ENCODE measurements around the gene CACNG1.

The CACNG1 gene

GRCh38 chr17:67047382-67047781 is 3.0 kb downstream of the CACNG1 start:
- no peak overlapping the region for H3K9ac ChIP-seq (ENCODE audit: low read length)
- H4K8ac ChIP-seq (ENCODE audit: low read length) = no peak overlapping the region
- peaks cover 6% of the 10 kb centered on the region for H3K4me1 ChIP-seq (ENCODE audit: control insufficient read depth, insufficient read depth, low read depth, low read length)
- no peaks in the 10 kb centered on the region for H3K79me1 ChIP-seq (replicated peaks; ENCODE audit: low read length, poor library complexity, severe bottlenecking)
- no peak overlapping the region for H2BK15ac ChIP-seq (ENCODE audit: low read depth, poor library complexity, severe bottlenecking)
- no peak overlapping the region for H3K14ac ChIP-seq (ENCODE audit: low read length in 2 of 2)
- no peak overlapping the region for H3K23ac ChIP-seq (ENCODE audit: low read length in 2 of 2)
- H2AFZ ChIP-seq (ENCODE audit: low read depth, low read length) = no peak overlapping the region
- peaks cover 40% of the 10 kb centered on the region for H3K9me3 ChIP-seq (ENCODE audit: control insufficient read depth, low read length)
- H3K4me3 ChIP-seq (ENCODE audit: insufficient read depth in 1 of 2, low read depth in 1 of 2, low read length in 2 of 2) = no peak overlapping the region
- no peaks in the 10 kb centered on the region for H3K36me3 ChIP-seq (ENCODE audit: control insufficient read depth in 1 of 2, insufficient read depth in 2 of 2, low read depth in 1 of 2, low read length in 2 of 2)
- H2BK12ac ChIP-seq (ENCODE audit: low read length in 2 of 2) = no peak overlapping the region
- H4K91ac ChIP-seq (ENCODE audit: low read length) = no peak overlapping the region
- 83% methylated on average over 1 of the region's 1 CpG for WGBS
- H3K27ac ChIP-seq (ENCODE audit: low read length, poor library complexity, severe bottlenecking) = no peak overlapping the region
- no peak overlapping the region for H2BK120ac ChIP-seq (ENCODE audit: low read depth, low read length)
- H2AK5ac ChIP-seq (ENCODE audit: low read length, severe bottlenecking) = no peak overlapping the region
- H3K27me3 ChIP-seq (ENCODE audit: control insufficient read depth in 1 of 2, insufficient read depth in 1 of 2, low read length in 2 of 2) = peaks cover 24 to 34% of the 10 kb centered on the region in 2 experiments
- no peak overlapping the region for H3K4me2 ChIP-seq (ENCODE audit: low read length, poor library complexity, severe bottlenecking)
- no peak overlapping the region for H3K4ac ChIP-seq (ENCODE audit: low read depth in 1 of 2, low read length in 2 of 2)
- H2BK5ac ChIP-seq (ENCODE audit: low read depth, low read length, poor library complexity, severe bottlenecking) = no peak overlapping the region
- DNase-seq = no peak
- no peak overlapping the region for H3K18ac ChIP-seq (ENCODE audit: low read depth in 1 of 2, low read length in 2 of 2)

DNA sequence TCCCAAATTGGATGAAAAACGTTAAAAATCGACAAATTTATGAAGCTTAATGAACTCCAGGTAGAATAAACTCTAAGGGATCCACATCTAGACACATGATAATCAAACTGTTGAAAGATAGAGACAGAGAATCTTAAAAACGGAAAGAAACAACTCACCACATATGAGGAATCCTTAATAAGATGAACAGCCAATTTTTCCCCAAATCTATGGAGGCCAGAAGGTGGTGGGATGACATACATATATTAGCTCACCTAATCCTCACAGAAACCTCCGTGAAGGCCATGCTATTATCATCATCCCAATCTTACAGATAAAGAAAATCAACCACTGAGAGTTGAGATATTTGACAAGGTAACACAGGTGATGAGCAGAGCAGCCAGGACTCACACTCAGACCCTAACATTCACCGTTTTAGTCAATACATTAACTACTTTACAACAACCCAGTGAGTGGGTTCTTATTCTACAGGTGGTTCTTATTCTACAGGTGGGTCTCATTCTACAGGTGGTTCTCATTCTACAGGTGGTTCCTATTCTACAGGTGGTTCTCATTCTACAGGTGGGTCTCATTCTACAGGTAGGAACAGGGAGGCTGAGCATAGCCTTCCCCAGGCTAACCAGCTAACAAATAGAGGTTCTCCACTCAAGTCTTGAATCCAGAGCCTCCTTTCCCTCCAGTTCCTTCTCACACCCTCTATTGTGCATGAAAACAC is 4.8 kb downstream of the CACNG1 start:
- H3K9ac ChIP-seq (ENCODE audit: low read length) = no peak overlapping the region
- H2BK5ac ChIP-seq (ENCODE audit: low read depth, low read length, poor library complexity, severe bottlenecking) = no peak overlapping the region
- H3K4me3 ChIP-seq (ENCODE audit: insufficient read depth in 1 of 2, low read depth in 1 of 2, low read length in 2 of 2) = no peak overlapping the region
- peaks cover 6% of the 10 kb centered on the region for H3K4me1 ChIP-seq (ENCODE audit: control insufficient read depth, insufficient read depth, low read depth, low read length)
- no peaks in the 10 kb centered on the region for H3K36me3 ChIP-seq (ENCODE audit: control insufficient read depth in 1 of 2, insufficient read depth in 2 of 2, low read depth in 1 of 2, low read length in 2 of 2)
- no peak overlapping the region for H3K27ac ChIP-seq (ENCODE audit: low read length, poor library complexity, severe bottlenecking)
- H3K14ac ChIP-seq (ENCODE audit: low read length in 2 of 2) = no peak overlapping the region
- no peak overlapping the region for H4K91ac ChIP-seq (ENCODE audit: low read length)
- H3K9me3 ChIP-seq (ENCODE audit: control insufficient read depth, low read length) = peaks cover 40% of the 10 kb centered on the region
- H2BK15ac ChIP-seq (ENCODE audit: low read depth, poor library complexity, severe bottlenecking) = no peak overlapping the region
- H3K4ac ChIP-seq (ENCODE audit: low read depth in 1 of 2, low read length in 2 of 2) = no peak overlapping the region
- WGBS = 76% methylated on average over 2 of the region's 5 CpGs
- H4K8ac ChIP-seq (ENCODE audit: low read length) = no peak overlapping the region
- no peaks in the 10 kb centered on the region for H3K79me1 ChIP-seq (replicated peaks; ENCODE audit: low read length, poor library complexity, severe bottlenecking)
- no peak overlapping the region for H3K23ac ChIP-seq (ENCODE audit: low read length in 2 of 2)
- H3K27me3 ChIP-seq (ENCODE audit: control insufficient read depth in 1 of 2, insufficient read depth in 1 of 2, low read length in 2 of 2) = peaks cover 15 to 23% of the 10 kb centered on the region in 2 experiments
- H3K4me2 ChIP-seq (ENCODE audit: low read length, poor library complexity, severe bottlenecking) = no peak overlapping the region
- no peak overlapping the region for H2AFZ ChIP-seq (ENCODE audit: low read depth, low read length)
- no peak overlapping the region for H2BK120ac ChIP-seq (ENCODE audit: low read depth, low read length)
- no peak for DNase-seq
- no peak overlapping the region for H2BK12ac ChIP-seq (ENCODE audit: low read length in 2 of 2)
- H2AK5ac ChIP-seq (ENCODE audit: low read length, severe bottlenecking) = no peak overlapping the region
- H3K18ac ChIP-seq (ENCODE audit: low read depth in 1 of 2, low read length in 2 of 2) = no peak overlapping the region

DNA sequence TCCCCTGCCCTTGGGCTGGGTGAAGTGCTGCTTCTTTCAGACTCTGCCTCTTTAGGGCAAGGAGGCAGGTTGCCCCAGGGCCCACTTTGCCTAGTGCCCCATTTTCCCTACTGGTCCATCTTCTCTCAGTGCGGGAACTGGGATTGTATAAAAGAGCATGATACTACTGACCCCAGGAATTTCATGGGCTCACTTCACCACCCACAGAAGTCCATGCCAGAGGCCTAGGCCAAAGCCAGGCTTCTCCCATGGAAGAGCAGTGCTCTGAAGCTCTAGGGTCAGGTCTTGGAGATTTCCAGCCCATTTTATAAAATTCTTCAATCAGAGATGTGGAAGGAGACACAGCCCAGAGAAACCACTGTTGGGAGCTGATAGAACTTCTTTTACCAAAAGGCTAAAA is 5.7 kb downstream of the CACNG1 start:
- Histone ChIP-seq H3K27ac (ENCODE audit: low read length, poor library complexity, severe bottlenecking) (no peak overlapping the region), H4K8ac (ENCODE audit: low read length) (no peak overlapping the region), H3K4me3 (ENCODE audit: insufficient read depth in 1 of 2, low read depth in 1 of 2, low read length in 2 of 2) (no peak overlapping the region), H3K14ac (ENCODE audit: low read length in 2 of 2) (no peak overlapping the region), H2BK12ac (ENCODE audit: low read length in 2 of 2) (no peak overlapping the region), H2BK5ac (ENCODE audit: low read depth, low read length, poor library complexity, severe bottlenecking) (no peak overlapping the region), H3K27me3 (ENCODE audit: control insufficient read depth in 1 of 2, insufficient read depth in 1 of 2, low read length in 2 of 2) (peaks cover 9 to 19% of the 10 kb centered on the region in 2 experiments), H2BK15ac (ENCODE audit: low read depth, poor library complexity, severe bottlenecking) (no peak overlapping the region), H3K36me3 (ENCODE audit: control insufficient read depth in 1 of 2, insufficient read depth in 2 of 2, low read depth in 1 of 2, low read length in 2 of 2) (no peaks in the 10 kb centered on the region), H3K4me1 (ENCODE audit: control insufficient read depth, insufficient read depth, low read depth, low read length) (peaks cover 6% of the 10 kb centered on the region), H3K9me3 (ENCODE audit: control insufficient read depth, low read length) (peaks cover 40% of the 10 kb centered on the region), H3K23ac (ENCODE audit: low read length in 2 of 2) (no peak overlapping the region), H3K9ac (ENCODE audit: low read length) (no peak overlapping the region), H3K18ac (ENCODE audit: low read depth in 1 of 2, low read length in 2 of 2) (no peak overlapping the region), H3K4me2 (ENCODE audit: low read length, poor library complexity, severe bottlenecking) (no peak overlapping the region), H2AK5ac (ENCODE audit: low read length, severe bottlenecking) (no peak overlapping the region), H3K4ac (ENCODE audit: low read depth in 1 of 2, low read length in 2 of 2) (no peak overlapping the region), H2AFZ (ENCODE audit: low read depth, low read length) (no peak overlapping the region), H4K91ac (ENCODE audit: low read length) (no peak overlapping the region), H3K79me1 (replicated peaks; ENCODE audit: low read length, poor library complexity, severe bottlenecking) (no peaks in the 10 kb centered on the region), H2BK120ac (ENCODE audit: low read depth, low read length) (no peak overlapping the region)
- DNase-seq = no peak
- 100% methylated on average over 1 of the region's 1 CpG for WGBS

DNA sequence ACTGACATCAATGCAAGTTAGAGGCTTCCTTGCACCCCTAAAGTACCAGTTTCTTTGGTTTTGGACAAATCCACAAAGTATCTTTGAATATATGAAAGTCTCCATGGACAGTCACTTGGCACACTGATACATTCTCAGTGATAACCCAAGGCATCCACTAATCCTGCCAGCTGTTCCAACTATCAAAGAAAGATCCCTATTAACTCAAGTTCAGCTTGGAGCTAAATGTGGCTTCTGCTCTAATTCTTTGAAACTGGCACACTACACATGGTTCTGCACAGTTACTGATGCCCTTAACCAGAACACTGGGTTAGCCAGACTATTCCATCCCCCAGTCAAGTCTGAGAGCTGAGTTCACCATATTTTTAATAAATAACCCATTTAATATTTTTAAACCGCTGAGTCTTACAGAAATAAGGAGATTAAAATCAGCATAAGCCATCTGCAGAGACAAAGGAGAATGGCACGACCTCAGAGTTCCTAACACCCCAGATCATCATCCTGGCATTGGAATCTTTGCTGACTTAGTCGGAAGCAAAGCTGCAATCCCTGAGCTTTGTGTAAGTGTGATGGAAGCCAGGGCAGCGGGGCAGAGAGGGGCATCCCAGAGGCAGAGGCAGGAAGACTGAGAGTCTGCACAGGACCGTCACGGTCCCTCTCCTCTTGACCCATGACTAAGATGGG is 6.3 kb downstream of the CACNG1 start:
- 94% methylated on average over 3 of the region's 6 CpGs for WGBS
- Histone ChIP-seq H4K91ac (ENCODE audit: low read length) (no peak overlapping the region), H2BK5ac (ENCODE audit: low read depth, low read length, poor library complexity, severe bottlenecking) (no peak overlapping the region), H2BK12ac (ENCODE audit: low read length in 2 of 2) (no peak overlapping the region), H4K8ac (ENCODE audit: low read length) (no peak overlapping the region), H2AK5ac (ENCODE audit: low read length, severe bottlenecking) (no peak overlapping the region), H3K9ac (ENCODE audit: low read length) (no peak overlapping the region), H3K23ac (ENCODE audit: low read length in 2 of 2) (no peak overlapping the region), H3K36me3 (ENCODE audit: control insufficient read depth in 1 of 2, insufficient read depth in 2 of 2, low read depth in 1 of 2, low read length in 2 of 2) (no peaks in the 10 kb centered on the region), H2BK120ac (ENCODE audit: low read depth, low read length) (no peak overlapping the region), H3K4me3 (ENCODE audit: insufficient read depth in 1 of 2, low read depth in 1 of 2, low read length in 2 of 2) (no peak overlapping the region), H3K27ac (ENCODE audit: low read length, poor library complexity, severe bottlenecking) (peak overlapping the region; percentile 4), H3K27me3 (ENCODE audit: control insufficient read depth in 1 of 2, insufficient read depth in 1 of 2, low read length in 2 of 2) (peaks cover 7 to 17% of the 10 kb centered on the region in 2 experiments), H2AFZ (ENCODE audit: low read depth, low read length) (no peak overlapping the region), H3K18ac (ENCODE audit: low read depth in 1 of 2, low read length in 2 of 2) (no peak overlapping the region), H3K4me1 (ENCODE audit: control insufficient read depth, insufficient read depth, low read depth, low read length) (peaks cover 6% of the 10 kb centered on the region), H2BK15ac (ENCODE audit: low read depth, poor library complexity, severe bottlenecking) (no peak overlapping the region), H3K4ac (ENCODE audit: low read depth in 1 of 2, low read length in 2 of 2) (no peak overlapping the region), H3K4me2 (ENCODE audit: low read length, poor library complexity, severe bottlenecking) (no peak overlapping the region), H3K9me3 (ENCODE audit: control insufficient read depth, low read length) (peaks cover 40% of the 10 kb centered on the region), H3K14ac (ENCODE audit: low read length in 2 of 2) (no peak overlapping the region), H3K79me1 (replicated peaks; ENCODE audit: low read length, poor library complexity, severe bottlenecking) (no peaks in the 10 kb centered on the region)
- no peak for DNase-seq
